Stimulated activated CD8-positive, alpha-beta memory T cell treated with anti-CD3 and anti-CD28 coated beads, Interleukin-2, amount 100 ng/mL, for 48 hours (primary cell): ENCODE results near the gene RPLP1.

Experiments
- DNase-seq, 2 donors: peaks; one replicate each; pipeline ENCODE4 v3.0.0-alpha.2; 2020; ENCODE audit warnings: low read depth in 2 of 2

The RPLP1 gene

GRCh38 chr15:69498282-69498681 is 45.7 kb downstream of the RPLP1 start:
- DNase-seq: no peak

GRCh38 chr15:69498987-69499386 is 46.4 kb downstream of the RPLP1 start:
- no peak for DNase-seq

GRCh38 chr15:69499521-69500211 is 47.0 kb downstream of the RPLP1 start:
- no peak for DNase-seq

GRCh38 chr15:69500339-69500738 is 47.7 kb downstream of the RPLP1 start:
- no peak for DNase-seq

- DNase-seq: no peak
Observed at GRCh38 chr15:69501456-69501855, 48.8 kb downstream of the RPLP1 start.

- DNase-seq: no peak
Observed at GRCh38 chr15:69502470-69503045, 49.9 kb downstream of the RPLP1 start.

GRCh38 chr15:69504352-69505040 is 51.9 kb downstream of the RPLP1 start:
- no peak for DNase-seq
